Posterior vena cava (tissue), 2 donors: Measurements from ENCODE around the gene GYG1. TPM values are rescaled to one million over a fixed set of nuclear protein-coding genes. Genes with fewer than 3 reads are reported as not detected.

Source experiments
- DNase-seq: peaks from one replicate; pipeline ENCODE4 v3.0.0-alpha.2; 2020; ENCODE audit warnings: low spot score
- intact Hi-C, 2 donors: fragments of 100-400 bp; cut with DNase I; formaldehyde crosslinking; loops; one replicate each; pipeline versions ENCODE4 v1.14.1 to v1.14.2; 2022 to 2023
- total RNA-seq, 2 donors: library from RNA; stranded (reverse); fragmentation: NEBNext Ultra II Directional; extraction: Animal tissue kit (Norgen Biotek cat#: 25700); gene quantifications; one replicate each; pipeline ENCODE4 v1.2.1, GENCODE V29; 2021
- donor health status: DM: yes; HTN: yes; CAD: no.
- donor health status: DM: yes; HTN: yes; CAD: no.

The GYG1 gene
- total RNA-seq, 2 donors from 2014 or later: 70.5 to 106 TPM

GRCh38 chr3:149055575-149055974, 64.2 kb downstream of the GYG1 start:
- no peak for DNase-seq
- intact Hi-C loops: no loop called here

- intact Hi-C loops: no loop called here
- DNase-seq: no peak
Observed at GRCh38 chr3:149058198-149058597, 66.9 kb downstream of the GYG1 start.

- intact Hi-C loops: no loop called here
- no peak for DNase-seq
Observed at GRCh38 chr3:149058602-149059001, 67.3 kb downstream of the GYG1 start.

- intact Hi-C loops: no loop called here
- no peak for DNase-seq
Observed at GRCh38 chr3:149061776-149062175, 70.4 kb downstream of the GYG1 start.

GRCh38 chr3:149067883-149068282, 76.5 kb downstream of the GYG1 start:
- intact Hi-C loops: loop anchor here in 1 of 2 donors (1.0 kb wide), 1 partner anchor 23 kb away; no protein-coding TSS in a partner anchor

More at GRCh38 chr3:149067883-149068282, 76.5 kb downstream of the GYG1 start:
- DNase-seq: no peak

Other genes starting within 250 kb of the GYG1 start
- 1 to 10 TPM; 2.0 to 3.6 TPM for gene CPB1, start 163.7 kb upstream of the GYG1 start, total RNA-seq
- 10 to 100 TPM in 1 of 2 donors, 1 to 10 TPM in 1; 7.1 to 16.1 TPM for gene CPA3, start 126.2 kb upstream of the GYG1 start, total RNA-seq
- 10 to 100 TPM; 20.8 to 25.8 TPM for gene HLTF, start 95.0 kb downstream of the GYG1 start, total RNA-seq
- 10 to 100 TPM; 14.5 to 16.3 TPM for gene HPS3, start 138.1 kb downstream of the GYG1 start, total RNA-seq
- 10 to 100 TPM; 13.7 to 41.3 TPM for gene CP, start 230.3 kb downstream of the GYG1 start, total RNA-seq